ENCODE data around the gene CMTM3. TPM values are rescaled to one million over a fixed set of nuclear protein-coding genes. Genes with fewer than 3 reads are reported as not detected.
A peak's percentile ranks its signal among the peaks of the same experiment; 100 is the strongest.

CMTM3 gene
- total and polyA plus RNA-seq, 4 donors, result 1.6 to 12.2 (median 4.6) TPM

GRCh38 chr16:66635406-66635805, 30.9 kb downstream of the CMTM3 start:
- TF ChIP-seq ATF3 (IDR thresholded peaks at IDR 0.05) (no peak), RAD21 (IDR thresholded peaks at IDR 0.05) (no peak), SP1 (IDR thresholded peaks at IDR 0.05) (no peak), EGR1 (IDR thresholded peaks at IDR 0.05; ENCODE audit: low read depth in 2 of 2) (no peak), CTCF (IDR thresholded peaks at IDR 0.05; ENCODE audit: low read depth, low read length, missing input control) (no peak), REST (IDR thresholded peaks at IDR 0.05) (no peak), ZBTB33 (IDR thresholded peaks at IDR 0.05) (no peak), JUND (IDR thresholded peaks at IDR 0.05) (no peak), HNF4G (IDR thresholded peaks at IDR 0.05) (no peak), FOXA2 (IDR thresholded peaks at IDR 0.05) (no peak), HNF4A (conservative IDR thresholded peaks at IDR 0.05) (no peak), FOXA1 (IDR thresholded peaks at IDR 0.05) (no peak), NR2F2 (IDR thresholded peaks at IDR 0.05) (no peak)
- 91% methylated on average over 6 of the region's 6 CpGs for WGBS
- H3K27me3 ChIP-seq (ENCODE audit: control insufficient read depth in 4 of 4, insufficient read depth in 4 of 4, low read length in 3 of 4), result no peaks in the 10 kb centered on the region
- H3K4me1 ChIP-seq (ENCODE audit: control insufficient read depth in 4 of 4, insufficient read depth in 4 of 4, low read length in 3 of 4), result no peaks in the 10 kb centered on the region
- no peak overlapping the region for H3K9ac ChIP-seq (ENCODE audit: low read depth in 1 of 2, low read length in 2 of 2)
- H3K36me3 ChIP-seq (ENCODE audit: control insufficient read depth in 4 of 4, insufficient read depth in 3 of 4, low read depth in 1 of 4, low read length in 3 of 4), result no peaks in the 10 kb centered on the region
- no peak overlapping the region for H3K27ac ChIP-seq (ENCODE audit: low read depth in 1 of 2, low read length in 2 of 2)
- no peak for DNase-seq (ENCODE audit: low spot score)
- H3K4me3 ChIP-seq (ENCODE audit: low read depth in 1 of 3, low read length in 3 of 3), result no peak overlapping the region
- H3K9me3 ChIP-seq (ENCODE audit: control insufficient read depth in 4 of 4, low read length in 3 of 4), result no peaks in the 10 kb centered on the region

GRCh38 chr16:66636199-66636598, 31.7 kb downstream of the CMTM3 start:
- no peak for DNase-seq (ENCODE audit: low spot score)
- 71% methylated on average over 5 of the region's 5 CpGs for WGBS
- Histone ChIP-seq H3K4me1 (ENCODE audit: control insufficient read depth in 4 of 4, insufficient read depth in 4 of 4, low read length in 3 of 4) (no peaks in the 10 kb centered on the region), H3K36me3 (ENCODE audit: control insufficient read depth in 4 of 4, insufficient read depth in 3 of 4, low read depth in 1 of 4, low read length in 3 of 4) (no peaks in the 10 kb centered on the region), H3K4me3 (ENCODE audit: low read depth in 1 of 3, low read length in 3 of 3) (no peak overlapping the region), H3K9me3 (ENCODE audit: control insufficient read depth in 4 of 4, low read length in 3 of 4) (no peaks in the 10 kb centered on the region), H3K9ac (ENCODE audit: low read depth in 1 of 2, low read length in 2 of 2) (no peak overlapping the region), H3K27ac (ENCODE audit: low read depth in 1 of 2, low read length in 2 of 2) (no peak overlapping the region), H3K27me3 (ENCODE audit: control insufficient read depth in 4 of 4, insufficient read depth in 4 of 4, low read length in 3 of 4) (no peaks in the 10 kb centered on the region)
- TF ChIP-seq RAD21 (IDR thresholded peaks at IDR 0.05) (no peak), ZBTB33 (IDR thresholded peaks at IDR 0.05) (no peak), ATF3 (IDR thresholded peaks at IDR 0.05) (no peak), HNF4A (conservative IDR thresholded peaks at IDR 0.05) (peak in 1 of 2 donors; percentile 15)

Measured in liver (tissue), 9 donors.